Lung (tissue), 12 donors: Measurements from ENCODE around the gene LYPD8. TPM values are rescaled to one million over a fixed set of nuclear protein-coding genes. Genes with fewer than 3 reads are reported as not detected.

Experiments
- ATAC-seq: fragments of 200-7000 bp; cut with Tn5 transposase; one replicate; pipeline ENCODE4 v1.9.1; 2020; ENCODE audit warnings: moderate number of reproducible peaks; ENCODE audit not compliant: insufficient read depth, low FRiP score
- DNase-seq, 3 donors: peaks; one replicate each; pipeline ENCODE4 v3.0.0-alpha.2; 2013 to 2017
- H3K27ac ChIP-seq, 2 donors: one replicate each; pipeline ENCODE4 v1.5.1; 2013; ENCODE audit warnings: mild to moderate bottlenecking in 2 of 2, moderate library complexity in 2 of 2, control low read depth in 1 of 2, inconsistent platforms in 1 of 2, low read depth in 1 of 2, low read length in 1 of 2
- H3K27me3 ChIP-seq, 3 donors: one replicate each; pipeline ENCODE4 v1.5.1; 2013; ENCODE audit warnings: low read length in 2 of 3; ENCODE audit not compliant: control insufficient read depth in 3 of 3, insufficient read depth in 3 of 3
- H3K36me3 ChIP-seq, 4 donors: one replicate each; pipeline ENCODE4 v1.5.1; 2013; ENCODE audit warnings: low read length in 4 of 4, mild to moderate bottlenecking in 1 of 4, moderate library complexity in 1 of 4; ENCODE audit not compliant: control insufficient read depth in 4 of 4, insufficient read depth in 4 of 4
- H3K4me1 ChIP-seq, 5 donors: one replicate each; pipeline ENCODE4 v1.5.1; 2013; ENCODE audit warnings: low read length in 5 of 5, mild to moderate bottlenecking in 2 of 5, moderate library complexity in 1 of 5; ENCODE audit not compliant: control insufficient read depth in 5 of 5, insufficient read depth in 5 of 5
- H3K4me3 ChIP-seq: one replicate; pipeline ENCODE4 v1.5.1; 2013; ENCODE audit warnings: mild to moderate bottlenecking, control low read depth, moderate library complexity
- H3K9ac ChIP-seq, 2 donors: one replicate each; pipeline ENCODE4 v1.5.1; 2013; ENCODE audit warnings: low read length in 2 of 2, control low read depth in 1 of 2; ENCODE audit not compliant: insufficient read depth in 1 of 2
- H3K9me3 ChIP-seq, 4 donors: one replicate each; pipeline ENCODE4 v1.5.1; 2013; ENCODE audit warnings: low read length in 3 of 4, mild to moderate bottlenecking in 1 of 4, moderate library complexity in 1 of 4; ENCODE audit not compliant: control insufficient read depth in 4 of 4, insufficient read depth in 3 of 4
- whole genome bisulfite sequencing, 2 donors: extraction: QIAGEN DNeasy Blood & Tissue Kit; methylation state at CpG; one replicate each; pipeline ENCODE4 v1.1.7; 2013; 5-methylcytosine and 5-hydroxymethylcytosine counted together
- polyA plus RNA-seq, 2 donors: library from polyadenylated mRNA; stranded (reverse); fragments of 200-250 nt; gene quantifications; one replicate each; pipeline ENCODE4 v1.2.1, GENCODE V29; 2013
- total RNA-seq, 2 donors: library from RNA; depleted of rRNA in 1 of 2; stranded (reverse); fragments of >200 nt in 1 of 2; gene quantifications; one replicate each; pipeline ENCODE4 v1.2.1, GENCODE V29; 2014 to 2021
- TF ChIP-seq, protein P1 (sequence below): IDR thresholded peaks from 2 replicates; pipeline ENCODE4 v1.5.1; 2012; ENCODE audit warnings: mild to moderate bottlenecking; ENCODE audit errors: control extremely low read depth, extremely low read depth
- donor health status: control.
- donor health status: control.
- donor health status: Bipolar disorder and iron deficiency.
- donor health status: healthy.
- donor health status: DM: yes; HTN: yes; CAD: no.

Gene LYPD8
- total and polyA plus RNA-seq, 4 donors: not detected

DNA sequence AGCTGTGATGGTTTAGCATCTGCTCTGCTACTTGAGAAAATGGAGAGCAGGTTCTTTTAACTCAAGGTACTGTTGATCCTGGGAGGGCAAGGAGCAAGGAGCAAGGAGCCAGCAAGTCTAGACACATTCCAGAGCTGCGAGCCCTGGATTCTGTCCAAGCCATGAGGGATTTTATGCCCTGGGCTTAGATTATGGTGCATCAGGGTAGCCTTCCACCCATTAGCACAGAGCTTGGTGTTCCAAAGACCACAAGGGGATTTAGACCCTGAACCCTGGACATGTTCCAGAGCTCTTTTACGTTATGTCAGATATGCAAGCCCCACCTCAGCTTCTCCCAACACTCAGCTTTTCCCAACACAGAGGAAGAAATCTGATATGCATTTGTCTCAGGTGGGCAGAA, 51.0 kb downstream of the LYPD8 start:
- Histone ChIP-seq H3K9ac (no peak overlapping the region), H3K4me3 (no peak overlapping the region), H3K4me1 (no peaks in the 10 kb centered on the region), H3K9me3 (peaks cover 0 to 6% (median 1%) of the 10 kb centered on the region in 4 donors), H3K36me3 (no peaks in the 10 kb centered on the region), H3K27ac (no peak overlapping the region), H3K27me3 (no peaks in the 10 kb centered on the region)
- no peak for ATAC-seq
- WGBS, 2 donors: 63 to 88% methylated on average over 2 of the region's 2 CpGs
- TF ChIP-seq, protein P1, sequence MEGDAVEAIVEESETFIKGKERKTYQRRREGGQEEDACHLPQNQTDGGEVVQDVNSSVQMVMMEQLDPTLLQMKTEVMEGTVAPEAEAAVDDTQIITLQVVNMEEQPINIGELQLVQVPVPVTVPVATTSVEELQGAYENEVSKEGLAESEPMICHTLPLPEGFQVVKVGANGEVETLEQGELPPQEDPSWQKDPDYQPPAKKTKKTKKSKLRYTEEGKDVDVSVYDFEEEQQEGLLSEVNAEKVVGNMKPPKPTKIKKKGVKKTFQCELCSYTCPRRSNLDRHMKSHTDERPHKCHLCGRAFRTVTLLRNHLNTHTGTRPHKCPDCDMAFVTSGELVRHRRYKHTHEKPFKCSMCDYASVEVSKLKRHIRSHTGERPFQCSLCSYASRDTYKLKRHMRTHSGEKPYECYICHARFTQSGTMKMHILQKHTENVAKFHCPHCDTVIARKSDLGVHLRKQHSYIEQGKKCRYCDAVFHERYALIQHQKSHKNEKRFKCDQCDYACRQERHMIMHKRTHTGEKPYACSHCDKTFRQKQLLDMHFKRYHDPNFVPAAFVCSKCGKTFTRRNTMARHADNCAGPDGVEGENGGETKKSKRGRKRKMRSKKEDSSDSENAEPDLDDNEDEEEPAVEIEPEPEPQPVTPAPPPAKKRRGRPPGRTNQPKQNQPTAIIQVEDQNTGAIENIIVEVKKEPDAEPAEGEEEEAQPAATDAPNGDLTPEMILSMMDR: no peak
- no peak for DNase-seq

DNA sequence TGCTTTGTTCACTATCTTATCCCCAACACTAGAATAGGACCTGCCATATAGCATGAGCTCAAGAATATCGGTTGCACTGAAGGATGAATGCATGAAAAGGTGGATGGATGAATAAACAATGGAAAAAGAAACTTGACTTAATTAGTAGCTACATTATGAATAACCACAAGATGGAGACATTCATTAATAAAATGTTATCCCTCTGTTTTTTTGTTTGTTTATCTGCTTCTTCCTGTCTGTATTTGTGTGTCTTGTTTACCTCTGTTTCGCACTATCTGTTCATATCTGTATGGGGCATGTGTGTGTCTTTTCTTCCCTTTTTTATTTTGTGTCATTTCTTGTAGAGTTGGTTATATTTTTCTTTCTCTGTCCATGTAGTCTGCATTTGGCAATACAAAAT, 51.9 kb downstream of the LYPD8 start:
- ATAC-seq (no peak), DNase-seq (no peak)
- Histone ChIP-seq H3K4me1 (no peaks in the 10 kb centered on the region), H3K4me3 (no peak overlapping the region), H3K36me3 (no peaks in the 10 kb centered on the region), H3K9me3 (peaks cover 0 to 2% (median under 1%) of the 10 kb centered on the region in 4 donors), H3K27ac (no peak overlapping the region), H3K9ac (no peak overlapping the region), H3K27me3 (no peaks in the 10 kb centered on the region)
- TF ChIP-seq, protein P1: no peak
- WGBS, 2 donors: 60 to 77% methylated on average over 2 of the region's 2 CpGs

DNA sequence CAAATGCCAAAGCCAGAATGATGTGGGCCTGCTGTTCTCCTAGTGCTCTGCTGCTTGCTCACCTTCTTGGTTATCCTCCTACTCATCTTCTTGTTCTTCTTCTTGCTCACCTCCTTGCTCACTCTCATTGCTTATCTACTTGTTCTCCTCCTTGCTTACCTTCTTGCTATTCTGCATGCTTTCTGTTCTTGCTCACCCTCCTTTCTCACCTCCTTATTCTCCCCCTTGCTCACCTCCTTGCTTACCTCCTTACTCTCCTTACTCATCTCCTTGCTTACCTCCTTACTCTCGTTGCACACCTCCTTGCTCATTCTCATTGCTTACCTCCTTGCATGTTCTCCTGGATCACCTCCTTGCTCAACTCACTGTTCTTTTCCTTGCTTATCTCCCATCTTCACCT, 52.8 kb downstream of the LYPD8 start, which contains the start of gene OR14I1:
TSS of gene OR14I1 (minus strand) at position 53 of the 400 bp plus-strand sequence.
- H3K36me3 ChIP-seq: no peaks in the 10 kb centered on the region
- H3K9me3 ChIP-seq: peaks cover 0 to 1% (median 0%) of the 10 kb centered on the region in 4 donors
- 71 to 85% methylated on average over 1 of the region's 1 CpG for WGBS, 2 donors
- H3K4me3 ChIP-seq: no peak within 1 kb of the TSS
- H3K4me1 ChIP-seq: no peaks in the 10 kb centered on the region
- DNase-seq (no peak), ATAC-seq (no peak)
- TF ChIP-seq, protein P1: no peak
- no peak within 1 kb of the TSS for H3K9ac ChIP-seq
- H3K27me3 ChIP-seq: no peaks in the 10 kb centered on the region
- no peak within 1 kb of the TSS for H3K27ac ChIP-seq

DNA sequence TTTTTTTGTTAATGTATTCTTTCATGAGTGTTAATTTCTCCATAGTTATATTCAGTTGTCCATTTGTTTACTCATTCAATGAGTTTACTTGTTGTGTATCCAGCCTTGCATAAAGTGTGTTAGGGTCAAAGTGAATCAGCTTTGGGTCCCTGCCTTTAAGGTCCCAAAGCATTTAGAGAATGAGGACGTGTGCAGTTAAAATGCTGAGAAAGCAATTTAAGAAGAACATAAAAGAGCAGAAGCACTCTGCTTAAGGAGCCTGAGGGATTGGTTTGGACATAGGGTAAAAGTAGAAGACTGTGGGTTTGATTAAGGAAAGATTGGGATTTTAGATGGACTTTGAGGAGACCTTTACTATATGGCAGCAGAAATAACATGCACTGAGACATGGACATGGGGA, 56.5 kb downstream of the LYPD8 start:
- no peak for DNase-seq
- H3K4me1 ChIP-seq: no peaks in the 10 kb centered on the region
- H3K9me3 ChIP-seq: peaks cover 0 to 7% (median 0%) of the 10 kb centered on the region in 4 donors
- no peaks in the 10 kb centered on the region for H3K27me3 ChIP-seq
- no peak overlapping the region for H3K27ac ChIP-seq
- no peaks in the 10 kb centered on the region for H3K36me3 ChIP-seq
- no peak for ATAC-seq
- no peak overlapping the region for H3K4me3 ChIP-seq
- TF ChIP-seq, protein P1: no peak
- 58 to 73% methylated on average over 1 of the region's 1 CpG for WGBS, 2 donors
- no peak overlapping the region for H3K9ac ChIP-seq
